SK-N-DZ (cell line): ENCODE results near the gene NMNAT2.
A peak's percentile ranks its signal among the peaks of the same experiment; 100 is the strongest.

Source experiments
- DNase-seq: peaks from one replicate; pipeline ENCODE4 v3.0.0-alpha.2; 2015; ENCODE audit warnings: low spot score

Gene NMNAT2

DNA sequence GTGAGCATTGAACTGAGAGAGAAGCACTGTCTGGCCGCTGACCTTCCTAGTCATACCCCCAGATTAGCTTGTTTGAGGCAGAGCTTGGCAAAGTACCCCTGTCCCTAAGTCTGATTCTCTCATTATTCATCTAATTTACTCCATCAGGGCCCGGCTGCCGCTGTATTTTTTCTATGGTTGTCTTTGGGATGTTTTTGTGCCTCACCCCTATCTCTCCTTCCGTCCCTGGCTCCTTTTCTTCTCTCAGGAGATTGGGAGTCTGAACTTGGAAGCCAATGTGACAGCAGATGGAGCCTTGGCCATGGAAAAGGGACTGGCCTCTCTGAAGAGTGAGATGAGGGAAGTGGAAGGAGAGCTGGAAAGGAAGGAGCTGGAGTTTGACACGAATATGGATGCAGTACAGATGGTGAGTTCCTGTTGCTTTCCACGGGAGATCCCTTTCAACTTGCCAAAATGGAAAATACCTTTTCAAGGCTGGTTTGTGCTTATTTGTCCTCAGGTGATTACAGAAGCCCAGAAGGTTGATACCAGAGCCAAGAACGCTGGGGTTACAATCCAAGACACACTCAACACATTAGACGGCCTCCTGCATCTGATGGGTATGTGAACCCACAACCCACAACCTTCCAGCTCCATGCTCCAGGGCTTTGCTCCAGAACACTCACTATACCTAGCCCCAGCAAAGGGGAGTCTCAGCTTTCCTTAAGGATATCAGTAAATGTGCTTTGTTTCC, 178.2 kb downstream of the NMNAT2 start:
- DNase-seq: no peak

DNA sequence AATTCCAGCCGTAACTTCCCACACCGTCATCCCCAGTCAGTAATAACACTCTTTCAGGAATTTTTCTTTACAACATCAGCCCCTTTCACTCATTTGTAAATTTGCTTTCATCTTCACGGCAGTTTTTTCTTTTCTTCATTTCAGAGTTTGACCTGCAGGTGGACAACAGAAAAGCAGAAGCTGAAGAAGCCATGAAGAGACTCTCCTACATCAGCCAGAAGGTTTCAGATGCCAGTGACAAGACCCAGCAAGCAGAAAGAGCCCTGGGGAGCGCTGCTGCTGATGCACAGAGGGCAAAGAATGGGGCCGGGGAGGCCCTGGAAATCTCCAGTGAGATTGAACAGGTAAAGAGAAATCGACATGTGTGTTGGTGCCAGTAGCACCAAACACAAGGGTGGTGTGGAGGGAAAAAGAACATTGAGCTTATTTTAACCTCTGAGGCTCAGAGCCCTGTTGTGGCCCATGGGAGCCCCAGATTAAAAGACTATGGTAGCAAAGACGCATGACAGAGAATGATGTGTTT, 178.9 kb downstream of the NMNAT2 start:
- DNase-seq: no peak

DNA sequence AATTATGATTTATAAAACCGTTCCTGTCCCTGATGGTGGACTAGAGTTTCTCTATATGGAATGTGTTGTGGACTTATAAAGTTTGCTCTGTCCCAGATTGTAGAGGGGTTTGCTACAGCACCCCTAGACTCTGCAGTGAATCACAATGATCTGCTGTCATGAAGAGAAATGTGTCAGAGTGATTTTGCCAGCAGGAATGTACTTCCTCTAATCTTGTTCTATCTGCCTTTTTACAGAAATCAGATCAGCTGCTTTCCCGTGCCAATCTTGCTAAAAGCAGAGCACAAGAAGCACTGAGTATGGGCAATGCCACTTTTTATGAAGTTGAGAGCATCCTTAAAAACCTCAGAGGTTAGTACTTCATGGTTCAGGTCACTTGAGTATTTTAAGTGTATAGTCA, 180.1 kb downstream of the NMNAT2 start:
- no peak for DNase-seq

DNA sequence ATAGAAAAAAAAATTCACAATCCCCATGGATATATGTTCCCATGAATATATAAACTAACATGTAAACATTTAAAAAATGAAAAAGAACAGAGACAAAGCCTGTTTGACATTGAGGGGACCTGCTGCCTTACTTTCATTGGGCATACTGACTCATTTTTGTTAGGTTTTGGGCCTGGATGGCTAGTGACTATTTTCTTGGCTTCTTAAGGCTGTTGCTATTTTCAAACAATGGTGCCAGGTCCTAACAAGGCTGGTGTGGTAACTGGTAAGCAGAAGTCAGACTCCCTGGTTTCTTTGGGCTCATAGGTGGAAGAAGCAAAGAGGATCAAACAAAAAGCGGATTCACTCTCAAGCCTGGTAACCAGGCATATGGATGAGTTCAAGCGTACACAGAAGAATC, 181.1 kb downstream of the NMNAT2 start:
- no peak for DNase-seq

DNA sequence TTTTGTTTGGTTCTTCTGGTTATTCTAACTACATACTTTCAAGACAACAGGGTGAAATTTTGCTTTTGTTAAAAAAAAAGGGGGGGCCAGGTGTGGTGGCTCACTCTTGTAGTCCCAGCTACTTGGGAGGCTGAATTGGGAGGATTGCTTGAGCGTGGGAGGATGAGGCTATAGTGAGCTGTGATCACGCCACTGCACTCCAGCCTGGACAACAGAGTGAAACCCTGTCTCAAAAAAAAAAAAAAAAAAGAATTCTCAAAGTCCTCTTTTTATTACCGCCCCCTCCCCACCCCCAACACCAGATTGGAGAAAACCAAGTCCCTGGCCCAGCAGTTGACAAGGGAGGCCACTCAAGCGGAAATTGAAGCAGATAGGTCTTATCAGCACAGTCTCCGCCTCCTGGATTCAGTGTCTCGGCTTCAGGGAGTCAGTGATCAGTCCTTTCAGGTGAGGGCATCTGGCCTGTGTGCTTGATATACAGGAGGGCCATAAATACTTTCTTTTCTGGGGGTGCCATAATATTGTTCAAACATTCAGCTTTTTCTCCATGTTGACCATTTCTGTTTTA, 181.9 kb downstream of the NMNAT2 start:
- DNase-seq: peak; percentile 39

DNA sequence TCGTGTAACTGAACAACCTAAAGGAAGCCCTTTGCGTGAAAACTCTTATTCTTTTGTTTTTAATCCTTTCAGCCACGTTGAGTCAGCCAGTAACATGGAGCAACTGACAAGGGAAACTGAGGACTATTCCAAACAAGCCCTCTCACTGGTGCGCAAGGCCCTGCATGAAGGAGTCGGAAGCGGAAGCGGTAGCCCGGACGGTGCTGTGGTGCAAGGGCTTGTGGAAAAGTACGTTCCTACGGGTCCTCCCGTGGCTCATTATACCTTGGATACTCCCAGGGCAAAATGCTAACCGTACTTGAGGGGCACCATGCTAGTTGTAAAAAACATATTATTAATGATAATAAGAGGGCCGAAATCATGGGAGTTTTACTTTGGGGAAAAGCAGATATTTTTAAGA, 182.7 kb downstream of the NMNAT2 start:
- DNase-seq: no peak

DNA sequence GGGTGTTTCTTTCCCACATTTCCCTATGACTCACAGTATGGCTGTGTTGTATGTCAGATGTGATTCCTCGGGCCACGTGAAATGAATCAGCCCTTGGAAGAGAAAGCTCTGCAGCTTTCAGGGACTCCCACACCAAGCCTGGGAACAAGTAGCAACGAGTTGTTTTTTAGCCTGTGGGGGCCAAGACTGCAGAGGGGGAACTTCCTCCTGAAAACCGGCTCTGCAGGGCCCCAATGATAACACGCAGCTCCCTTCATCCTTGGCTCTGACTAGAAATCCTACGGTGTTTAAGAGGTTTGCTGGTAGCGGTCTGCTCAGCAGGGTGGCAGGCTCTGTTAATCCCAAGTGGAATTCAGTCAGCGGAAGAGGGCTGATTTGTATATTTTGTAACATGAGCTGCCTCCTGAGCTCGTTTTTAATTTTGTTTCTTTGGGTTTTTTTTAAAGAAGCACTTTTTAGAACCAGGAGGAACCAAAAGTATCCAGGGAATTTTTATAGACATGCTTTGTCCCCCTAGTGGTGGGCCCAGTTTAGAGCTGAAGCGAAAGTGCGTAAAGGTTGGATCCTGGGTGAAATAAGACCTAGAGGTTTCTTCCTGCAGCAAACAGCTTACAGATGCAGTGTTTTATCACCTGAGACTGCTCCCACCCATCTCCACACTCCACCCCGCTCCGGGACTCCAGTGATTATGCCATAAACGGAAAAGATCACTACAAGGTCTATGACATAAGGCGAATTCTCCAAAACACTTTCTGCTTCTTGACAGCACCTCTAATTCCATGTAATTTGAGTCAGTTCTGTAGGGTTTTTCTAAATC, 183.3 kb downstream of the NMNAT2 start:
- DNase-seq: peak; percentile 54

DNA sequence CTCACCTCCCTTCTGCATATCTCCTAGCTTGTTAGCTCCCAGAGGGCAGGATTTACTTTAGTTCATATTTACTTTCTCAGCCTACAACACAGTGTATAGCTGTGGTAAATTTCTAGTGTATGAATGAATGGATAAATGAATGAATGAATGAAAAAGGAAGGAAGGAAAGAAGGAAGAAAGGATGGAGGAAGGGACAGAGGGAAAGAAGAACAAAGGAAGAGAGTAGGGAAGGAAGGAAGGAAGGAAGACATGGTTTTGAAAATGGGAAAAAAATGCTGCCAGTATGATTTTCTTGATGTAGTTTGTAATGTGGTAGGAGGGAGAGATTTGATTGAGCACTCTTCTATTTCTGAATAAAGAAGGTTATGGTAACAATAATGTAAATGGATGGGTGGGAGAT, 185.1 kb downstream of the NMNAT2 start:
- no peak for DNase-seq

DNA sequence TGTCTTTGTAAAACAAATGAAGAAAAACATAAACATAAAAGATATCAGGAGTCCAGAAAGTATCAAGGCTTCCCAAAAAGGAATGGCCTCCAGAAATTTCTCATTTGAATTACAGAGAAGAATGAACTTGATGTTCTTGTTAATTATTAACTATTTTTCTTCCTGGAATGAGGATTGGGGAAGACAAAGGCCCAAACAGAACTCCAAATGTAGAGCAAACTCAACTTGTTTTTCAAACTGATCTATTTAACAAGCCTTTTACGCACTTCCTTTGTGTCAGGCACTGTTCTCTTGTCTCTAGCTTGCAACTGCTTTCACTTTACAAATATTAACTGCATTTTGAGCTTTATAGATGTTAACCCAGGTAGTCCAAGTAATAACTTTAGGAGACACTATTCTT, 186.6 kb downstream of the NMNAT2 start:
- no peak for DNase-seq

DNA sequence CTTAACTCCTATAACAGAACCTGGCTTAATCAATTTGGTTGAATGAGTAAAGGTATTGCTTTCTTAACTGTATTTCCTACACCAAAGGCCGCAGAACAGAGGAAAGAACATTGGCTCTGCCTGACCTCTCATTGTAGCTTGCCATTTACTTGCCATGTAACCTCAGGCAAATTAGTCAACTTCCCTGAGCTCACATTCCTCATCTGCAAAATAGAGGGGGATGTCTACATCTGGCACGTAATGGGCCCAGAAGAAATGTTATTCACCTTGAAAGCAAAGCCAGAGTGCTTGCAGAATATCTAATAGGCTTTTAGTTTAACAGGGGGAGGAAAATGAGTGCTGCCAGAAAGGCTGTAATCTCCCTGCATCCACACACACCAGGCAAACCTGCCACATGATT, 187.8 kb downstream of the NMNAT2 start:
- no peak for DNase-seq

DNA sequence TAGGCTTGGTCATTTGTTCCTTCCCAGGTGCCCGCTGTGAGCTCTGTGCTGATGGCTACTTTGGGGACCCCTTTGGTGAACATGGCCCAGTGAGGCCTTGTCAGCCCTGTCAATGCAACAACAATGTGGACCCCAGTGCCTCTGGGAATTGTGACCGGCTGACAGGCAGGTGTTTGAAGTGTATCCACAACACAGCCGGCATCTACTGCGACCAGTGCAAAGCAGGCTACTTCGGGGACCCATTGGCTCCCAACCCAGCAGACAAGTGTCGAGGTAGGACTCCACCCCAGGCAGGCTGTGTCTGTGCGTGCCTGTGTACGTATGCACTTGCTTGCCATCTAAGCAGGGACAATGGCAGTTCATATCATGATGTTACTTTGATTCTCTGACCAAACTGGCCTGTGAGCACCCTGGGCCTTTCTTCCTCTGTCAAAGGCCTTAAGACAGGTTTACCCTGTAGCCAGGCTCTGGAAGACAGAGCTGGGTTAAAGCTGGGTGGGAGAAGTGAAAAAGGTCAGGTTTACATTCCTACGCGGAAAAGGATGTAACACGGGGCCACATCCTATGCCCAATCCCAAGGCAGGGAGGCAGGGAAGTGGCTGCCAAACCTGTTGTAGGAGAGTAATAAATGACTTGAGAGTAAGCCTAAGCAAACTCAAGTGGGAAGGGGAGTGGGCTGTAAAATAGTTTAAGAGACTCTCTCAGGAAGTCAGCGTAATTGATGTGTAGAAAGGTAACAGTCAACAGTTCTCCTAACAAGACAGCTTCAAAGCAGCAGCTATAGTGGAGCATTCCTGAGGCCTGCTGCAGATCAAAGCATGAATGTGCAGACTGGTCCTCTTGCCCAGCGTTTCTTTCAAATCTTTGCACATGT, 189.6 kb downstream of the NMNAT2 start:
- no peak for DNase-seq

DNA sequence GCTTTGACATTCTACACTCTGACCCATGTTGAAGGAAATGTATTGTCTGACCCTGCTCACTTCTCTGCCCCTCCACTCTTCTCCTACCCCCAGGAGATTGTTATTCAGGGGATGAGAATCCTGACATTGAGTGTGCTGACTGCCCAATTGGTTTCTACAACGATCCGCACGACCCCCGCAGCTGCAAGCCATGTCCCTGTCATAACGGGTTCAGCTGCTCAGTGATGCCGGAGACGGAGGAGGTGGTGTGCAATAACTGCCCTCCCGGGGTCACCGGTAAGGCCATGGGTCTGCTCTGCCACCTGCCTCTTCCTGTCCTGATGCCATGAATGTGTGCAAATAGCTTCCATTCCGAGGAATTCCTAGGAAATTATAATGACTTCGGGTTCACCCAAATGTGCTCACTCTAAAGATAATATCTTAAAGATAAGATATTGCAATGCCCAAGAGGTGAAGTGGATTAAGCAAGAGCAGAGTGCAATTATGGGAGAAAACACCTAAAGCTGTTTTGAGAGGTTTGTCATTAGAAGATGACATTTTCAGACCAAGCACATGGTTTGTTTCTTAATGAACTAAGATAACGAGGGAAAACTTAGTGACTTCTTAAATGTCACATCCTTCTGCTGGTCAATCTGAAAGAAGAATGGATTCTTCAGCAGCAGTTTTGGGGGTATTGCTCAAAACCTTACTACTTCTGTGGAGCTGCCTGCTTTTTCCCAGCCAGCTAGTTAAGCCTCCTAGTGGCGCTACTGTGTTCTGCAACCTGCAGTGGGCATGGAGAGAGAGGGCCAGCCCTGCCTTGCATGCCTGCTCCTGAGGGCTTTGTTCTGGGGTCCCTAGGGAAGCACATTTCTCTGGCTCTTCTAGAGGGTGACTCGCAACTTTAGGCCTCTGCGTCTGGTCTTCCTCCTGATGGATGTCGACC, 190.5 kb downstream of the NMNAT2 start:
- DNase-seq: peak; percentile 63

DNA sequence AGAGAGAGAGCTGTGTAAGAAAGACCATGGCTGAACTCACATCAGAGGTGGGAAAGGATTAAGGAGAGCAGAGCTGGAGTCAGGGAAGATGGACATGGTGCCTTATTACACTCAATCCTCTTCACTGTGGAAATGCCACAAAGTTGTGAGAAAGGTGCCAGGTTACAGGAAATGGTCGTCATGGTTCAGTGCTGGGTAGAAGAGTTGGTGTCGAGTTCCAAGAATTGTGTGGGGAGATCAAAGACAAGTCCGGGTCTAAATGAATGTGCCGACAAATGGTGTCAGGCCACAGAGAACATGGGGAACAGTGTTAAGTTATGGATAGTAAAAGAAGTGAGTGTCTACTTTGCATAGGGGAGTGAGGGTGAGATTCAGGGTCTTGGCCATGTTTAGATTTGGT, 191.2 kb downstream of the NMNAT2 start:
- DNase-seq: no peak

DNA sequence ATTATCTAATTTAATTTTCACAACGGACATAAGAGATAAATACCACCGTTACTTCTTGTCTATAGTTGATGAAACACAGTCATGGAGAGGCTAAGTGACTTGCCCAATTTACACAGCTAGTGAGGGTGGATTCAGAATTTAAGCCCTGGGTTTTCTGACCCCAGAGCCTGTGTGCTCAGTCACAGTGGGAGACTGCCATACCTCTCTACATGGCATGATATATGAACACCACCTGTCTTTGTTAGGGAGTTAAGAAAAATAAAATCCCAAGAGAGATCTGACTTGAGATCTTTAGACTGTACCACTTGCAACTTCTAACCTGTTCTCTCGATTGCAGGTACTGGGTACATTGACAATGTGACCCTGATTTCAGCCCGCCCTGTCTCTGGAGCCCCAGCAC, 191.8 kb downstream of the NMNAT2 start:
- DNase-seq: no peak

DNA sequence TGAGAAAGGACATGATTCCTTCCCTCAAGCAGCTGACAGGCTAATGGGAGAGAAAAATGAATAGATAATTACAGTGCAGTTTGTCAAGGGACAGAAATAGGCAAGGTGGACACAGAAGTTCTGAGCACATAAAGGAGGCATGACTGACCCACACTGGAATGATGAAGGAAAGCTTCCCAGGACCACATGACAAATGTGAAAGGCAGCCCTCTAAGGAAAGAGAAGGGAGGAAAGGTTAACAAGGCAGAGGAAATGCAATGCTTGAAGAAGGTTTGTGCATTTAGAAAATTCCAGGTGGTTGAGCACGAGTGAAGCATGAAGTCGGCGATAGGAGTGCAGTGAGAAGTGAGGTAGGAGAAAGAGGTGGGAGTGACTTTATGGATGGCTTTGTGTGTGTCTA, 194.7 kb downstream of the NMNAT2 start:
- no peak for DNase-seq

DNA sequence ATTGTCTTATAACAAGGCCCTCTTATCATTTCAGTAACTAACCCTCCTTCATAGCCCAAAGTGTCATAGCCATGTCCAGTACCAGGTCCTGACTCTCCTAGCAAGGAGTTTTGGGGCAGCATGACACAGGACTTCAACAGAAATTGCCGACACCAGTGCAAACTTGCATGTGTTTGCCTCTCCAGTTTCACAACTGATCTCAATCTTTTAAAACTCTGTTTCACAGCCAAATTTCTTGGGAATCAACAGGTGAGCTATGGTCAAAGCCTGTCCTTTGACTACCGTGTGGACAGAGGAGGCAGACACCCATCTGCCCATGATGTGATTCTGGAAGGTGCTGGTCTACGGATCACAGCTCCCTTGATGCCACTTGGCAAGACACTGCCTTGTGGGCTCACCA, 195.3 kb downstream of the NMNAT2 start:
- no peak for DNase-seq

DNA sequence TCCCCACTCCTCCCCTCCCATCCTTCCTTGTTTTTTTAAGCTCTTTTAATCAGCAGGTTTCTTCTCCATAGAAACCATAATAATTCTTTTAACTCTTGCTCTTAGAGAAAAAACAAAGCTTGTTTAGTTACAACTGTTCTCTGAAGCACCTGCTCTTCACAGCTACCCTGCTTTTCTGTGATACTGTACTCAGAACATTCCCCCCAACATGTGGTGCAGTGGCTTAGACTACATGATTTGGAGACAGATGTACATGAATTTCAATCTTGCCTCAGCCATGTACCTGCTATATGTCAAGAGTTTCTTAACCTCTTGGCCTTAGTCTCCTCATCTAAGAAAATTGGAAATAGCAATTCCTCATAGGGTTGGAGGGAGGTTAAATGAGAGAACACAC, 198.6 kb downstream of the NMNAT2 start:
- no peak for DNase-seq

DNA sequence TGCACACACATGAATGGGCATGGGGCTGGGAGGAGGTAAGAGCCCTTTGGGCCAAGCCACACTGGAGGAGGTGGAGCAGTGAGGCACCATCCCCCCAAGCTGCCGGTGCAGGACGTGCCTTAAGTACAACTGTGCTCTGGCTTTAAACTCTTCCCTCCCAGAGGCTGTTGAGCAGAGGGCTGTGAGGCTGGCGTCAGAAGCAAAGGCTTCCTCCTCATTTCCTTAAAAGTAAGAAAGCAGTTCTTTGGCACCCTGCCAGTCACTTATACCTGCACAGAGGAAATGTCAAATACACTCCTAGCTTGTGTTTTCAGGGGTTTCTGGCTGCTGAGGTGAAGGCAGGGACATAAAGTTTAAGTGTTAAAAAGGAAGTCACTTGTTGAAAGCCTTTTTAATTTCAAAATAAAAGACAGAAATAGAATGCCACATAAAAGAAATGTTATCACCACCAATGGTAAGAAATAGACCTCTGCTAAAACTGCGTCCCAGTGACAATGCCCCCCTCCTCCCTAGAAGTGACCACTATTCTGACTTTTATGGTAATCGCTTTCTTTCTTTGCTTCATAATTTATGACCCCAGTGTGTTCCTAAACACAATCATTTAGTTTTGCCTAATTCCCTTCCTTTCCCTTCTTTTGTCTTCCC, 199.1 kb downstream of the NMNAT2 start:
- DNase-seq: no peak

DNA sequence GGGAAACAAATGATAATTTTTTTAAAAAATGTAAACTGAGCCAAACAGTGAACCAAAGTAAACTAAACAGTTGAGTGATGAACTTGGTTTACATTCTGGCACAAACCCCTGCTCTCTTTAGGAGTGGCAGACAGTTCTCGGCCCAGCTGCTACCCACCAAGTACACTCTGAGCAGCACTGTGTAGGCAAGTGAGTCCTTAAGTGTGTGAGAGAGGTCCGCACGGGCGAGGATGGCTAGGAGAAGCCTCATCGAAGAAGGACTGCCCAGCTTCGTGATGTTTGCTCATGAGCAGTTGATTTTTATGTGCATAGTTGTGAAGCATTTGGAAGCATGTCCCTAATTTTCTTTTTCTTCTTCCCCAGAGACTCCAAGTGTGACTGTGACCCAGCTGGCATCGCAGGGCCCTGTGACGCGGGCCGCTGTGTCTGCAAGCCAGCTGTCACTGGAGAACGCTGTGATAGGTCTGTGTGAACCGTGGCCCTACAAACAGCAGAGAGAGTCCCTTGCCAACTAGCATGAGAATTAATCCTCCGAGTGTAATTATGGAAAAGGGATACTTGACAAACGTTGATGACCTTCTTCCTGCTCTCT, 200.1 kb downstream of the NMNAT2 start:
- DNase-seq: no peak

DNA sequence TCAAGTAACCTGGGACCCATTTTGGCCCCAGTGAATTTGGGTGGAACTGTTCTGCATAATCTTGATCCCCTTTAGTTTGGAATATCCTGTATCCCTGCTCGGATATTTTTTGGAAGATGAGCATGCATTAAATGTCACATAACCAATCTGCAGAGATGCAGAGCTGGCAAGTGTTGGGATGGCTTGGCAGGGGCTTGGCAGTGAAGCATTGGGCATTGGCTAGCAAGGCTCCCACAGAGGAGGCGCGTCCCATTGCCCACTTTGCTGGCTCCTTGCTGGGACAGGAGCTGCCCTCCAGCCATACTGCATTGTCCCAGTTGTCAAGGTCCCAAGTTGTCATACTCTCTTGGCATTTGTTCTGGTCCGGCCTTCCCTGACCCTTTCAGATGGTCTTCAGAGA, 202.2 kb downstream of the NMNAT2 start:
- DNase-seq: no peak
